Occipital lobe (tissue), 2 donors: ENCODE data around the gene PLGRKT. TPM values are rescaled to one million over a fixed set of nuclear protein-coding genes. Genes with fewer than 3 reads are reported as not detected.
A peak's percentile ranks its signal among the peaks of the same experiment; 100 is the strongest.
"Not testable (repeated sequence)": the region's sequence is repeated elsewhere in the genome, so short reads cannot be mapped to it uniquely, and the experiment has no call there.

Experiments
- DNase-seq: peaks from one replicate; lab custom pipeline; 2025; lab: John Stamatoyannopoulos, UW
- total RNA-seq: library from RNA; depleted of rRNA; stranded (reverse); fragments of >200 nt; gene quantifications from one replicate; pipeline ENCODE4 v1.2.3, GENCODE V29; 2014

The PLGRKT gene
- 25.1 TPM for total RNA-seq

DNA sequence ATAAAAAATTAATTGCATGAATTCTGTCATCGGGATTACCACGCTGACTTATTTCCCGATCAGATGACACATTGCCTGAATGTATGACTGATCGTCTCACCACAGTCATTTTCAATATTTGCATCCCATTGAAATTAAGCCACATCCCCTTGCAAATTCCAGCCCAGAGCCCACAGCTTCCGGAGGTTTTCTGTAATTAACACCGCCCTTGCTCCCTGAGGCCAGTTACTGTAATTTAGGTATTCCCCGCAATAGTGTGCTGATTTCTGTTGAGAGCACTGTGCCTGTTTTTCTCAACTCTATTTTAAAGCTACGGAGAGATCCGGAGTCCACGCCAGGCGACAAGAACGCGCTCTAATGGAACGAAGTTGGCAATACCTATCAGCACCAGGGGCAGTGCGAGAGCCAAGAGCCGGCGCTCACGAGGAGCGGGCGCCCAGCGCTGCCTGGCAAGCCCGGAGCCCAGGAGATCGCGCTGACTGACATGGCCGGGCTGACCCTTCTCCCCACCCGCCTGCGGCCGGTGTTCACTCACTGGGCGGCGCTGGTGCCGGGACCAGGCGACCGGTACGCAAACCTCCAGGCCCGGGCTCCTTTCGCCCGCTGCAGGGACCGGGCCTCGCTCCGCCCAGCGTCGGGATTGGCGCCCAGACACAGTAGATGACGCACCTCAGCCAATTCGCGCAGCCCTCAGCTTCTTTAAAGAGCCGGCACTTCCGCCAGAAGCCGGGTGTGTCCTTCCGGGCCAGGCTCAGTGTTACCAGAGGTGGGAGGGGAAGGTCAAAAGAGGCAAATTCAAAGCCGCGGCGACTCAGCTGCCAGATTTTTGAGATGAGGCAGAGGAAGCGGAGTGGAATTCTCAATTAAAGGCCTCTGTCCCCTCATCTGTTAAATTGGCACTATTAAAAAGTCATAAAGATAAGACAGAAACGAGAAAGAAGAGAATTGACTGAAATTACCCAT lies at the start of gene PLGRKT:
Gene PLGRKT (minus strand): TSS at position 672 of the 963 bp plus-strand sequence. CDS start 5,948 bp downstream, outside the sequence.
- DNase-seq, result peak; percentile 94

DNA sequence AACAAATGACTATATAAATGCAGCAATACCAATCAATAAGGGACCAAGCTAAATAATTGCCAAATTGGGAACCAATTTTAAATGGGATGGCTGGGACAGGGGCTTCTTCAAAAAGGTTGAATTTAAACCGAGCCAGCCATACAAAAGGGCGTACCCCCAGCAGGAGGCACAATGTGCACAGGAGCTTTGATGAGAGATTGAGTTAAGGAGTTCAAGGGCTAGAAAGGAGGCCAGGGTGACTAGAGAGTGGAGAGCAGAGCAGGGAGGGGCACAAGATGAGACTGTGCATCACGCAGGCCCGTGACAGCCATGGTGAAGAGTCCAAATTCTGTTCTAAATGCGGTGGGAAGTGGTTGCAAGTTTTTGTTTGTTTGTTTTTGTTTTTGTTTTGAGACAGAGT lies 49.3 kb upstream of the PLGRKT start:
- DNase-seq, result no peak

- no peak for DNase-seq
These were observed 47.8 kb upstream of the PLGRKT start for GRCh38 chr9:5485378-5486085.

DNA sequence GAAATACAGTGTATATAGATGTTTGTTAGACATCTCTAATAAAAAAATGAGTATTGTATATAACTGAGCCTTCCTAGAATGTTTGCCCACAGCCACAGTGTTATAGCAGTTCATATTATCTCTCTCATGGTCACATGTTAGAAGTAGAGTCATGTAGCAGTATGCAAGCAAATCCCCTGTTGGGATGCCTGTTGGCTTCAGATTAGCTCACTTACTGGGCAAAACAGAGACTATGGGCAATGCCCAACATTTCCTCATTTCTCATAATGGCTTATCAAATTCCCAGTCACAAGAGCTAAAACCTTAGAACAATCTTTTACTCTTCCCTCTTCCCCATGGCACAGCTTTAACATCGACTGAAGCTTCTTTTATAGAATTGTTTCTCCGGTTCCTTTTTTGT lies 45.6 kb upstream of the PLGRKT start:
- no peak for DNase-seq

GRCh38 chr9:5482194-5482593 lies 44.5 kb upstream of the PLGRKT start:
- no peak for DNase-seq

DNA sequence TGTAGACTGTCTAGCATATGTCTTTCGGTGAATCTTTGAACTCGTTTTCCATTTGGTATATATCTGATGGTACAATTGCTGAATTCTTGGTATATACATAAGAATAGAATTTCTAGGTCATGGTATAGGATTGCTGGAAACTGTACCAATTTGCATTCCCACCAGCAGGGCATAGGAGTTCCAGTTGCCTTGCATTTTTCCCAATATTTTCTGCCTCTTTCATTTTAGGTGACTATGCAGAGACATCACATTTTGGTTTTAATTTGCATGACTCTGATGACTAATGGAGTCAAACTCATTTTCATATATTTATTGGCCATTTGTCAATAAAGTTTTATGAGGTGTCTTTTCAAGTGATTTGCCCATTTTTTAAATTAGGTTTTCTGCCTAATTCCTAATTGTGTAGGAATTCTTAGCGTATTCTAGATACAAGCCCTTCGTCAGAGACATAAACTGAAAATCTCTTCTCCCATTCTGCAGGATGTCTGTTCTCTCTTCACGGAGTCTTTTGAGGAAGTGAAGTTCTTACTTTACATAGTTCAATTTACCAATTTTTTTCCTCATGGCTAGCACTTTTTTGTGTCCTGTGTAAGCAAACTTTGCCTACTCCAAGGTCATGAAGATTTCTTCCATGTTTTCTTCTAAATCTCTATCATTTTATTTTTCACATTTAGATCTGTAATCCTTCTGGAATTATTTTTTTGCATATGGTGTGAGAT lies 43.8 kb upstream of the PLGRKT start:
- no peak for DNase-seq

- DNase-seq, result no peak
These were observed 43.2 kb upstream of the PLGRKT start for GRCh38 chr9:5480919-5481318.

DNA sequence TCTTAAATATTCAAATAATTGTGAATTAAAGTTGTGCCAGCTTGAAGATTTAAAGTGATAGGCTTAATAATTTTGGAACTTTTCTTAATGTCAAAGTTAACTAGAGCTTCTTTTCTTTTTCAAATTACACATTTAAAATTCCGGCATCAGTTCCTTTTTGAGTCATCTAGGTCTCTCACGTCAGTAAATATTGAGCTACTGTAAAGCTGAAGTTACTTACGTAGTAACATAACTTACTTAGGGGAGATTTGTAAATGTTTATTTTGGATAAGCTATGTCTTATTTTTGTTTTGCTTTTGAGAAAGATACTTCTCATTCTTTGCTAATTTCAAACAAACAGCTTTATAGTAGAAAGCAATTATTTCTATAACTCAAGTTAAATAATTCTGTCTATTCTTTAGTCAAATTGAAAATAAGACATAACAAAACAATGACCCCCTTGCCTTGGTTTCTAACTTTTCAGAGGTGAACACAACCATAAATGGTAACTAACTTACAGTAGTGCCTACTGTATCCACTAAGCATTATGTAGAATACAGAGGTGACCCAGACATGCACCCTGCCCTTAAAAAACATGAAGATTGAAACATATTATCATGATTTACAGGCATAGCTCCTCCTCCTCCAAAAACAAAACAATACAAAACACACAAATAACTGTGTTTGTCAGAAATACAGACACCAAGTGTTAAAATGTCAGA lies 42.4 kb upstream of the PLGRKT start:
- DNase-seq, result no peak

GRCh38 chr9:5478206-5478605 lies 40.5 kb upstream of the PLGRKT start:
- no peak for DNase-seq

- not testable (repeated sequence) for DNase-seq
These were observed 37.9 kb upstream of the PLGRKT start for GRCh38 chr9:5475611-5476010.

GRCh38 chr9:5470816-5471215 lies 33.1 kb upstream of the PLGRKT start:
- no peak for DNase-seq

GRCh38 chr9:5470122-5470521 lies 32.4 kb upstream of the PLGRKT start:
- no peak for DNase-seq

DNA sequence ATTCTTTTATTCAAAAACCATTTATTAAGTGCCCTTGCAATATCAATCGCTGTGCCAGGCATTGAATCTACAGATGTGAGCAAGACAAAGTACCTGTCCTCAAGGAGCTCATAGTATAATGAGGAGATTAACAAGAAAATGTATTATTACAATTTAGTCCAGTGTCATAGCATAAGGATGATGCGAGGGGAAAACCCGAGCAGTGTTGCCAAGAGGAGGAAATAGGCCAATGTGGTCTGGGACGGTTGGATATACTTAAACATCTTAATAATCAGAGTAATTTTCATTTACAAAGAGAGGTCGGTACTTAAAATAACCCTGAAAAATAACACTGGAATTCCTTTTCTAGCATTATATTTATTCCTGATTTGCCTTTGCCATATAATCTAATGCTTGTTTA lies 31.1 kb upstream of the PLGRKT start:
- DNase-seq, result no peak

- DNase-seq, result no peak
These were observed 29.0 kb upstream of the PLGRKT start for GRCh38 chr9:5466766-5467165.

- DNase-seq, result no peak
These were observed 28.3 kb upstream of the PLGRKT start for GRCh38 chr9:5466005-5466404.

DNA sequence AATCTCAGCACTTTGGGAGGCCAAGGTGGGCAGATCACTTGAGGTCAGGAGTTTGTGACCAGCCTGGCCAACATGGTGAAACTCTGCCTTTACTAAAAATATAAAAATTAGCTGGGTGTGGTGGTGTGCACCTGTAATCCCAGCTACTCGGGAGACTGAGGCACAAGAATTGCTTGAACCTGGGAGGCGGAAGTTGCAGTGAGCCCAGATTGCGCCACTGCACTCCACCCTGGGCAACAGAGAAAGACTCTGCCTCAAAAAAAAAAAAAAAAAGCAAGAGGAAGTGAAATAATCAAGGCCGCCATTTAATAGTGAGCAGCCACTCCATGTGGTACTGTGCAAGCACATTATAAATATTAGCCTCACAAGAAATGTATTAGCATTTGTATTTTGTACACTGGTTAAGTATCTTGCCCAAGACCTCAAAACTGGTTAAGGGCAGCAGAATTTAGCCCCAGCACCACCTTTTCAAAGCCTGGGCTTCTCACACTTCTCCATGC lies 27.2 kb upstream of the PLGRKT start:
- not testable (repeated sequence) for DNase-seq

DNA sequence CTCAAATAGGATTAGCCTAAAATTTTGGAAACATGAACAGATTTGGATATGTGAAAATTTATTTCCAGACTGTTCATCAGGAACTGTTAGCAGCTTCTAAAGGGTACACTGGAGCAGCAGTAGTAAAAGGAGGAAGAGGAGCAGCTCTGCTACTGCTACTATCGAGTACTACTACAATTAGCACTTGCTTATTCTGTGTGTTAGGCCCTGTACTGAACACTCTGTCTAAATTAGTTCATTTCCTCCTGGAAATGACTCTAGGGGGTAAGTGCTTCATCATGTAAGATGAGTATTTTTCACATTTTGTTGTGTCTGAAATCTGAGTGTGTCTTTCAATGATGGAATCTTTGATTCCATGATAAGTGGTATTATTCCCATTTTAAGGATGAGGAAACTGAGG lies 22.4 kb upstream of the PLGRKT start:
- DNase-seq, result no peak

- DNase-seq, result no peak
These were observed 21.6 kb upstream of the PLGRKT start for GRCh38 chr9:5459289-5459829.

DNA sequence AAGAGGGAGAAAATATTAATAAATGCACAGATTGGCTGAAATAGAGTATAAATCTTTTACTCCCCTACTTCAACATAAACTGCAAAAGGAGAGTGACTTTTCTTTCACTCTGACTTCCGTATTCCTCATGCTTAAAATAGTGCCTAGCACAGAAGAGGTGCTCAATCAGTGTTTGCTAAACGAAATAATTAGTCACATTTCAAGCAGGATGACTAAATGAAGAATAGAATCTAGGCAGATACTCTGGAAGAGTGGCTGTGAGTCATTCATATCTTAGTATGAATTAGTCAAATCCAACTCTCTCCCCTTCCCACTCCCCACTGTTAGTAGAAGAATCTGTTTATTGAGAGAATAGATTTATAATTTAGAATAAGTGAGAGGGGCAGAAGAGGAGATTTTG lies 17.5 kb upstream of the PLGRKT start:
- DNase-seq, result no peak

GRCh38 chr9:5453673-5454072 lies 15.9 kb upstream of the PLGRKT start:
- no peak for DNase-seq

GRCh38 chr9:5453004-5453403 lies 15.3 kb upstream of the PLGRKT start:
- no peak for DNase-seq
